Retinal pigment epithelial cell (primary cell): ENCODE data around the gene COL19A1.

Experiments used
- DNase-seq: peaks from one replicate; pipeline ENCODE4 v3.0.0-alpha.2; 2010; ENCODE audit warnings: low read depth
- H3K4me3 ChIP-seq: 2 replicates; pipeline ENCODE4 v1.5.1; 2011; ENCODE audit warnings: mild to moderate bottlenecking, low read length, control low read depth, moderate library complexity
- CTCF ChIP-seq: conservative IDR thresholded peaks from 2 replicates; pipeline ENCODE4 v1.5.1; 2011; ENCODE audit warnings: low read depth, low read length, control low read depth, inconsistent platforms

COL19A1 gene

GRCh38 chr6:69973763-69974162 lies 107.4 kb downstream of the COL19A1 start:
- no peak overlapping the region for H3K4me3 ChIP-seq
- TF ChIP-seq CTCF = no peak
- DNase-seq = no peak

- no peak for TF ChIP-seq CTCF
- no peak for DNase-seq
- no peak overlapping the region for H3K4me3 ChIP-seq
Observed at GRCh38 chr6:69974193-69974592, 107.8 kb downstream of the COL19A1 start.

- H3K4me3 ChIP-seq = no peak overlapping the region
- no peak for DNase-seq
- no peak for TF ChIP-seq CTCF
Observed at GRCh38 chr6:69976591-69977090, 110.3 kb downstream of the COL19A1 start.

GRCh38 chr6:69980624-69981023 lies 114.3 kb downstream of the COL19A1 start:
- no peak overlapping the region for H3K4me3 ChIP-seq
- TF ChIP-seq CTCF = no peak
- no peak for DNase-seq

GRCh38 chr6:69984506-69984905 lies 118.2 kb downstream of the COL19A1 start:
- DNase-seq = no peak
- TF ChIP-seq CTCF = no peak
- H3K4me3 ChIP-seq = no peak overlapping the region

GRCh38 chr6:69985180-69985579 lies 118.8 kb downstream of the COL19A1 start:
- no peak for TF ChIP-seq CTCF
- no peak for DNase-seq
- H3K4me3 ChIP-seq = no peak overlapping the region

GRCh38 chr6:69987550-69987949 lies 121.2 kb downstream of the COL19A1 start:
- DNase-seq = no peak
- H3K4me3 ChIP-seq = no peak overlapping the region
- no peak for TF ChIP-seq CTCF
